H1 (cell line): ENCODE data around the gene PDXDC1. TPM values are rescaled to one million over a fixed set of nuclear protein-coding genes. Genes with fewer than 3 reads are reported as not detected.
"Not testable (repeated sequence)": the region's sequence is repeated elsewhere in the genome, so short reads cannot be mapped to it uniquely, and the experiment has no call there.

Source experiments
- CTCF ChIA-PET: fragments of 300-600 bp; sonication (Branson Sonifier 250); formaldehyde crosslinking; loops from one replicate; lab custom pipeline; 2021; ENCODE audit not compliant: partially characterized antibody; lab: Charles Lee
- POLR2A ChIA-PET: fragments of 300-600 bp; sonication (Branson Sonifier 250); formaldehyde crosslinking; loops from one replicate; lab custom pipeline; 2021; ENCODE audit warnings: inconsistent platforms; ENCODE audit not compliant: partially characterized antibody; lab: Charles Lee
- DNase-seq, 2 experiments: peaks; one replicate each; pipeline versions ENCODE4 v3.0.0 to v3.0.0-alpha.2; 2010 to 2022; ENCODE audit warnings: low spot score in 2 of 2, low read depth in 1 of 2, mixed read lengths in 1 of 2
- FAIRE-seq: peaks from 2 replicates; lab custom pipeline; 2011; peaks lifted over from hg19 to GRCh38; lab: Jason Lieb, UNC
- H2AFZ ChIP-seq: 2 replicates; pipeline ENCODE4 v1.8.1; 2012; ENCODE audit warnings: low read length, inconsistent platforms
- H2AK5ac ChIP-seq: 2 replicates; pipeline ENCODE4 v1.6.1; 2013; ENCODE audit warnings: low read depth, low read length
- H2BK120ac ChIP-seq: replicated peaks from 2 replicates; pipeline ENCODE3; 2013; ENCODE audit warnings: low read depth, low read length, inconsistent platforms
- H2BK12ac ChIP-seq: 2 replicates; pipeline ENCODE4 v1.6.1; 2013; ENCODE audit warnings: low read depth, low read length
- H2BK15ac ChIP-seq: 2 replicates; pipeline ENCODE4 v1.6.1; 2013; ENCODE audit warnings: low read length
- H2BK20ac ChIP-seq: 2 replicates; pipeline ENCODE4 v1.6.1; 2013; ENCODE audit warnings: low read length
- H2BK5ac ChIP-seq: 2 replicates; pipeline ENCODE4 v1.6.1; 2013; ENCODE audit warnings: low read depth, low read length
- H3K14ac ChIP-seq: 2 replicates; pipeline ENCODE4 v1.6.1; 2013; ENCODE audit warnings: inconsistent platforms; ENCODE audit not compliant: insufficient read length
- H3K18ac ChIP-seq: 2 replicates; pipeline ENCODE4 v1.6.1; 2013; ENCODE audit warnings: low read length; ENCODE audit errors: extremely low read depth
- H3K23ac ChIP-seq: 2 replicates; pipeline ENCODE4 v1.6.1; 2013; ENCODE audit warnings: inconsistent platforms; ENCODE audit not compliant: insufficient read length
- H3K23me2 ChIP-seq: 2 replicates; pipeline ENCODE4 v1.6.1; 2013; ENCODE audit warnings: low read depth, low read length
- H3K27ac ChIP-seq: 2 replicates; pipeline ENCODE4 v1.6.1; 2011; ENCODE audit warnings: low read depth, low read length, inconsistent platforms
- H3K27me3 ChIP-seq, 4 experiments: replicated peaks in 1 of 4; 1 replicate in 1 of 4; 2 replicates in 3 of 4; pipeline versions ENCODE4 v1.6.1 to v1.8.1; 2011 to 2013; ENCODE audit warnings: low read length in 3 of 4, mild to moderate bottlenecking in 3 of 4, inconsistent platforms in 2 of 4, mixed read lengths in 2 of 4, moderate library complexity in 1 of 4; ENCODE audit not compliant: control insufficient read depth in 3 of 4, insufficient read depth in 3 of 4; ENCODE audit errors: extremely low read depth in 1 of 4
- H3K36me3 ChIP-seq, 4 experiments: 2 replicates each; pipeline versions ENCODE4 v1.6.1 to v1.8.1; 2011 to 2013; ENCODE audit warnings: mild to moderate bottlenecking in 4 of 4, low read length in 3 of 4, moderate library complexity in 2 of 4, control low read depth in 1 of 4, inconsistent platforms in 1 of 4; ENCODE audit not compliant: insufficient read depth in 4 of 4, control insufficient read depth in 2 of 4
- H3K4ac ChIP-seq: replicated peaks from 2 replicates; pipeline ENCODE3; 2013; ENCODE audit warnings: low read length, low read depth, mixed read lengths, inconsistent platforms; ENCODE audit not compliant: insufficient read length
- H3K4me1 ChIP-seq, 4 experiments: replicated peaks in 1 of 4; 1 replicate in 1 of 4; 2 replicates in 3 of 4; pipeline versions ENCODE4 v1.6.1 to v1.8.1; 2011 to 2013; ENCODE audit warnings: low read length in 3 of 4, inconsistent platforms in 2 of 4, mixed read lengths in 1 of 4; ENCODE audit not compliant: insufficient read depth in 4 of 4, control insufficient read depth in 3 of 4
- H3K4me2 ChIP-seq, 2 experiments: 2 replicates each; pipeline versions ENCODE4 v1.6.1 to v1.8.1; 2011 to 2013; ENCODE audit warnings: low read depth in 2 of 2, low read length in 2 of 2, control low read depth in 1 of 2, inconsistent platforms in 1 of 2, mild to moderate bottlenecking in 1 of 2; ENCODE audit not compliant: insufficient read depth in 1 of 2
- H3K4me3 ChIP-seq, 4 experiments: fragments of 200-600, 300-600 bp in 1 of 4; sonication (generic), shearing (Covaris generic), sonication (Bioruptor Twin) in 1 of 4; 2 replicates each; pipeline versions ENCODE4 v1.5.1 to v1.8.1; 2011 to 2016; ENCODE audit warnings: low read length in 4 of 4, low read depth in 3 of 4, control low read depth in 2 of 4, inconsistent platforms in 2 of 4, mild to moderate bottlenecking in 2 of 4, mixed read lengths in 1 of 4, moderate library complexity in 1 of 4; ENCODE audit not compliant: insufficient read depth in 2 of 4; ENCODE audit errors: extremely low read depth in 1 of 4
- H3K56ac ChIP-seq: replicated peaks from 2 replicates; pipeline ENCODE3; 2013; ENCODE audit warnings: low read depth, mild to moderate bottlenecking, mixed read lengths, low read length, inconsistent platforms; ENCODE audit not compliant: insufficient read length
- H3K79me1 ChIP-seq: 2 replicates; pipeline ENCODE4 v1.6.1; 2013; ENCODE audit warnings: low read depth, low read length, control low read depth
- H3K79me2 ChIP-seq, 2 experiments: 2 replicates each; pipeline versions ENCODE4 v1.6.1 to v1.8.1; 2012 to 2013; ENCODE audit warnings: low read length in 2 of 2, mild to moderate bottlenecking in 2 of 2, inconsistent platforms in 1 of 2; ENCODE audit not compliant: insufficient read depth in 2 of 2, control insufficient read depth in 1 of 2
- H3K9ac ChIP-seq, 4 experiments: replicated peaks in 1 of 4; 1 replicate in 1 of 4; 2 replicates in 3 of 4; pipeline versions ENCODE4 v1.6.1 to v1.8.1; 2011 to 2013; ENCODE audit warnings: low read depth in 3 of 4, low read length in 3 of 4, control low read depth in 2 of 4, mild to moderate bottlenecking in 2 of 4, moderate library complexity in 2 of 4, inconsistent platforms in 1 of 4; ENCODE audit errors: extremely low read depth in 1 of 4
- H3K9me3 ChIP-seq, 2 experiments: 2 replicates each; pipeline versions ENCODE4 v1.6.1 to v1.8.1; 2012 to 2013; ENCODE audit warnings: mild to moderate bottlenecking in 2 of 2, moderate library complexity in 2 of 2, control low read depth in 1 of 2, inconsistent platforms in 1 of 2, low read depth in 1 of 2, low read length in 1 of 2, mixed read lengths in 1 of 2; ENCODE audit not compliant: insufficient read depth in 2 of 2
- H4K20me1 ChIP-seq, 2 experiments: replicated peaks in 1 of 2; 2 replicates each; pipeline versions ENCODE3 to v1.8.1; 2011 to 2013; ENCODE audit warnings: inconsistent platforms in 2 of 2, low read length in 2 of 2, mild to moderate bottlenecking in 1 of 2; ENCODE audit not compliant: insufficient read depth in 2 of 2, control insufficient read depth in 1 of 2
- H4K5ac ChIP-seq: 2 replicates; pipeline ENCODE4 v1.6.1; 2013; ENCODE audit warnings: low read length, low read depth, mixed read lengths, inconsistent platforms; ENCODE audit not compliant: insufficient read length
- H4K8ac ChIP-seq: 2 replicates; pipeline ENCODE4 v1.8.0; 2013; ENCODE audit warnings: mild to moderate bottlenecking, moderate library complexity, low read length, inconsistent platforms; ENCODE audit not compliant: insufficient read depth; ENCODE audit errors: extremely low read depth
- H4K91ac ChIP-seq: replicated peaks from 2 replicates; pipeline ENCODE3; 2013; ENCODE audit warnings: low read length, mixed read lengths, inconsistent platforms; ENCODE audit not compliant: insufficient read length
- WGBS, 2 experiments: shearing (Covaris generic) in 1 of 2; methylation state at CpG; one replicate each; pipeline versions ENCODE4 v1.1.6 to v1.1.7; 2013 to 2015; ENCODE audit warnings: low lambda C conversion rate in 2 of 2, mixed read lengths in 2 of 2, inconsistent platforms in 1 of 2, low coverage in 1 of 2, missing lambda C conversion rate in 1 of 2; ENCODE audit not compliant: insufficient replicate concordance in 2 of 2, insufficient coverage in 1 of 2, insufficient read length in 1 of 2; ENCODE audit errors: extremely low coverage in 1 of 2, missing lambda C conversion rate in 1 of 2; 5-methylcytosine and 5-hydroxymethylcytosine counted together
- polyA plus RNA-seq, 7 experiments: library from polyadenylated mRNA; depleted of rRNA in 3 of 7; stranded (reverse) in 5 of 7; unstranded in 2 of 7; fragments of >200 nt in 5 of 7; fragments of 200-250 nt in 2 of 7; gene quantifications; 1 replicate in 5 of 7; 2 replicates in 1 of 7; 4 replicates in 1 of 7; pipeline versions ENCODE4 v1.2.1 to v1.2.3, GENCODE V29; 2011 to 2013; ENCODE audit warnings: missing spikeins in 2 of 7, mixed read lengths in 2 of 7
- total RNA-seq: library from RNA; stranded (reverse); fragmentation: NEBNext Ultra II Directional; extraction: Animal tissue kit (Norgen Biotek cat#: 25700); gene quantifications from 2 replicates; pipeline ENCODE4 v1.2.1, GENCODE V29; 2021

The PDXDC1 gene
- total and polyA plus RNA-seq, 2 of the 8 experiments (the other 6 are each of a cell fraction or from before 2014, with no cell fraction given): 56.6 to 118 TPM

GRCh38 chr16:15144781-15145417, 170.1 kb downstream of the PDXDC1 start:
- H3K14ac ChIP-seq, H2BK120ac ChIP-seq, H2AFZ ChIP-seq, H3K36me3 ChIP-seq, H3K79me1 ChIP-seq, H4K8ac ChIP-seq, H2BK12ac ChIP-seq, H3K56ac ChIP-seq, H3K9me3 ChIP-seq, H2BK20ac ChIP-seq, POLR2A ChIA-PET, H3K23ac ChIP-seq, H3K4ac ChIP-seq, H3K23me2 ChIP-seq, CTCF ChIA-PET, H4K5ac ChIP-seq, H4K20me1 ChIP-seq, H3K27me3 ChIP-seq, H4K91ac ChIP-seq, H3K9ac ChIP-seq, H3K18ac ChIP-seq, H3K4me3 ChIP-seq, H2BK15ac ChIP-seq, H2AK5ac ChIP-seq, FAIRE-seq, DNase-seq: not testable (repeated sequence)
- H3K4me2 ChIP-seq: 0 out of 4 replicates have a peak overlapping the region, but pooled peaks have one; percentile 7 to 13
- H3K27ac ChIP-seq: peak overlapping the region; percentile 35; the same call in 1 of the 2 replicates
- 73% methylated on average over 17 of the region's 20 CpGs; no CpG with 5 or more reads in 1 of the 2 experiments for WGBS, 2 experiments
- peaks cover 5 to 24% (median 14%) of the 10 kb centered on the region in 4 experiments for H3K4me1 ChIP-seq
- peak overlapping the region; percentile 52 for H2BK5ac ChIP-seq
- peaks cover 7 to 63% of the 10 kb centered on the region in 2 experiments; a peak in 3 of 4 replicates for H3K79me2 ChIP-seq
